Mucosa of rectum (tissue), 2 donors: ENCODE measurements around the gene KNCN.

Experiments used
- H3K27ac ChIP-seq, 2 donors: one replicate each; pipeline ENCODE4 v1.7.0; 2013; ENCODE audit warnings: inconsistent platforms in 2 of 2, low read depth in 2 of 2, low read length in 2 of 2
- H3K27me3 ChIP-seq, 2 donors: one replicate each; pipeline ENCODE4 v1.7.0; 2013; ENCODE audit warnings: low read length in 2 of 2; ENCODE audit not compliant: control insufficient read depth in 2 of 2, insufficient read depth in 2 of 2
- H3K36me3 ChIP-seq, 2 donors: one replicate each; pipeline ENCODE4 v1.7.0; 2013; ENCODE audit warnings: low read length in 2 of 2; ENCODE audit not compliant: control insufficient read depth in 2 of 2, insufficient read depth in 2 of 2
- H3K4me1 ChIP-seq, 2 donors: one replicate each; pipeline ENCODE4 v1.7.0; 2013; ENCODE audit warnings: low read length in 2 of 2, mild to moderate bottlenecking in 1 of 2; ENCODE audit not compliant: control insufficient read depth in 2 of 2, insufficient read depth in 2 of 2
- H3K4me3 ChIP-seq, 2 donors: one replicate each; pipeline ENCODE4 v1.7.0; 2013; ENCODE audit warnings: low read length in 2 of 2
- H3K9ac ChIP-seq, 2 donors: one replicate each; pipeline ENCODE4 v1.7.0; 2013; ENCODE audit warnings: low read length in 2 of 2, low read depth in 1 of 2, mild to moderate bottlenecking in 1 of 2
- H3K9me3 ChIP-seq, 2 donors: one replicate each; pipeline ENCODE4 v1.7.0; 2013; ENCODE audit warnings: low read length in 2 of 2; ENCODE audit not compliant: control insufficient read depth in 2 of 2
- donor health status: healthy.
- donor health status: Normal muscosa, but diverticular disease.

The KNCN gene

DNA sequence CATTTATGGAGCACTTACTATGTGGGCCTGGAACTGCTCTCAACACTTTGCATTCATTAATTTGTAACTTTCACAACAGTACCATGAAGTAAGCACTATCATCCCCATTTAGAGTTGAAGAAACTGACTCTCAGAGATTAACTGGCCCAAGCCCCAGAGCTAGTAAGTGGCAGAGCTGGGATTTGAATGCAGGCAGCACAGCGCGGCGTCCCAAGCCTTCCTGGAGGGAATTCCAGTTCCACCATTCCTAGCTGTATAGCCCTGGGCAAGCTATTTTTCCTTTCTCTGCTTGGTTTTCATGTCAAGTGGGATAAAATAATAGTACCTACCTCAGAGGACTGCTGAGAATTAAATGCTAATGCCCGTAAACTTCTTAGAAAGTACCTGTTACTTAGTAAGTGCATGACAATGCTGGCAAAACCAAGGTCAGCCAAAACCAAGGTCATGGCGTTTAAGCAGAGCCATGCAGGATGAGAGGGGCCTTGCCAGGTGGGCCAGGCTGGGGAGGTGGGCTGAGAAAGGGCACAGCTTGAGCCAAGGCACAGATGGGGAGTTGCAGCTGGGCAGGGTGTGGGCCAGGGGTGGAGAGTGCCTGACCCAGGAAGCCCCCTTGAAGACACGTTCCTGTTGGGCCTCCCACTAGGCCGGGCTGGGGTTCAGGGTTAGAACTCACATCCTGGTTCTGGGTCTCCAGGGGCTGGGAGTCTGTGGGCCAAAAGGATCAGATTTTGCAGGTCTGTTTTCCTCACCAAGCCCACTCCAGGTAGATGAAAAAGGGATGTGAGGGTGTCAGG, 4.6 kb upstream of the KNCN start:
- Histone ChIP-seq H3K36me3 (peaks cover 14 to 22% of the 10 kb centered on the region in 2 donors), H3K27ac (no peak overlapping the region), H3K9ac (no peak overlapping the region), H3K9me3 (no peaks in the 10 kb centered on the region), H3K27me3 (peaks cover 2 to 5% of the 10 kb centered on the region in 2 donors), H3K4me3 (no peak overlapping the region), H3K4me1 (no peaks in the 10 kb centered on the region)

DNA sequence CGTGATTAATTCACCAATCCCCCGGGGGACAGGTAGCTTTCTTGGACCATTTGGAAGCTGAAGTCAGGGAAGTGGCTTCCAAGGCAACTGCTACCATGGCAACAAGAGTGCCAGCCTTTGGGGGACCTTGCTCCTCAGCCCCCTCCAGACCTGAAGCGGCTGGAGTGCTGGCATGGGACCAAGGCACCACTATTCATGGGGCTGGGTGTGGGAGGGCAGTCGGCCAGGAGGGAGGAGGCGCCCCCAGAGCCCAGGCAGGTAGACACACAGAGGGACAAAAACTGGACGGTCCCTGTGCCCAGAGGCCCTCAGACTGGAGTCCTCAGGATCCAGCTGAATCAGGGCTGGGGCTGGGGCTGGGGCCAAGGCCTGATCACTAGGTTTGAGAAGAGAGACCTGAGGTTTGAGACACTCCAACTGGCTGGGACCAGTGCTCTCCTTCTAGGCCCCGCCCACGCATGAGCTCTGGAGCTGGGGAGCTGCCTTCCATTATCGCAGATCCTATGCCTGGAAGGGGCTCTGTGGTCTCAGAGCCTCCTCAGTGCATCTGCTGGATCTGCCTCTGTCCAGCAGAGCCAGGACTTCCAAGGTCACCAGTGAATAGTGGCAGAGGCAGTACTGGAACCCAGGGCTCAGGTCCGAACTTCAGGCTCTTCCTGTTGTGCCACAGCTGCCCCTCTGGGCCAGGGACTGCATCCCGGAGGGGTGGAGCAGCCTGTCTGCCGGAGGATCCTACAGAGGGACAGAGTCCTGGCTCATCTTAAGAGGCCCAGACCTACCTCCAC, 3.3 kb upstream of the KNCN start:
- no peak overlapping the region for H3K4me3 ChIP-seq
- H3K4me1 ChIP-seq, result no peaks in the 10 kb centered on the region
- peaks cover 2 to 10% of the 10 kb centered on the region in 2 donors for H3K27me3 ChIP-seq
- H3K27ac ChIP-seq, result no peak overlapping the region
- peaks cover 7 to 14% of the 10 kb centered on the region in 2 donors for H3K36me3 ChIP-seq
- H3K9me3 ChIP-seq, result no peaks in the 10 kb centered on the region
- H3K9ac ChIP-seq, result no peak overlapping the region

DNA sequence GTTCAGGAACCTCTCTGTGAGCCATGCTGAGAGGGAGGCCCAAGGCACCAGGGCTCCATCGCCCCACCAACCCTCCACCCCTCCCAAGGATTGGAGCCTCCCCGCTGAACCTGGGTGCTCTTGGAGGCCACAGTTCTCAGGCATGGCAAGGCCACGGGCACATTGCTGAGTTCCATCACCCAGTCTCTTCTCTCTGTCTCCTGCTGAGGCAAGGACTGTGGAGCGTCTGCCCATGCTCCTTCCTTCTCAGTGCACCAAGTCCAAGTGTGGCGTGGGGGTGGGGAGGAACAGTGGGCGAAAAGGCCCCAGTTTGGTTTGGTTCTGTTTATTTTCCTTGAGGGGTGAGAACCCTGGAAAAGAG, 2.8 kb upstream of the KNCN start:
- Histone ChIP-seq H3K4me1 (no peaks in the 10 kb centered on the region), H3K9ac (no peak overlapping the region), H3K27ac (no peak overlapping the region), H3K9me3 (no peaks in the 10 kb centered on the region), H3K36me3 (peaks cover 7 to 9% of the 10 kb centered on the region in 2 donors), H3K27me3 (peaks cover 2 to 10% of the 10 kb centered on the region in 2 donors), H3K4me3 (no peak overlapping the region)

DNA sequence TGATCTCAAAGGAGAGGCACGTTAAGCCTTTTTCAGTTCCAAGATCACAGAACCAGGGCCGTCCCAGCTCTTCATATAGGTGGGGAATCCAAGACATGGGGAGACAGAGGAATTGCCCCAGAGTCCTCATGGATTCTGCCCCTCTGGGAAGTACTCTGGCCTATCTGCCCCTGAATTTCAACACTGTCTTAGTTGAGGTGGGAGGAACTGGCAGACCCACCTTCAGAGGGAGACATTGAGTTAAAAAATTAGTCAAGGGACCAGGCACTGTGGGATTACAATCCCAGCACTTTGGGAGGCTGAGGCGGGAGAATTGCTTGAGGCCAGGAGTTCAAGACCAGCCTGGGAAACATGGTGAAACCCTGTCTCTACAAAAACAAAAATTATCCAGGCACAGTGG, 2.1 kb upstream of the KNCN start:
- H3K4me3 ChIP-seq, result no peak overlapping the region
- no peak overlapping the region for H3K27ac ChIP-seq
- H3K9ac ChIP-seq, result no peak overlapping the region
- no peaks in the 10 kb centered on the region for H3K9me3 ChIP-seq
- H3K36me3 ChIP-seq, result peaks cover 4 to 6% of the 10 kb centered on the region in 2 donors
- peaks cover 2 to 10% of the 10 kb centered on the region in 2 donors for H3K27me3 ChIP-seq
- H3K4me1 ChIP-seq, result no peaks in the 10 kb centered on the region

DNA sequence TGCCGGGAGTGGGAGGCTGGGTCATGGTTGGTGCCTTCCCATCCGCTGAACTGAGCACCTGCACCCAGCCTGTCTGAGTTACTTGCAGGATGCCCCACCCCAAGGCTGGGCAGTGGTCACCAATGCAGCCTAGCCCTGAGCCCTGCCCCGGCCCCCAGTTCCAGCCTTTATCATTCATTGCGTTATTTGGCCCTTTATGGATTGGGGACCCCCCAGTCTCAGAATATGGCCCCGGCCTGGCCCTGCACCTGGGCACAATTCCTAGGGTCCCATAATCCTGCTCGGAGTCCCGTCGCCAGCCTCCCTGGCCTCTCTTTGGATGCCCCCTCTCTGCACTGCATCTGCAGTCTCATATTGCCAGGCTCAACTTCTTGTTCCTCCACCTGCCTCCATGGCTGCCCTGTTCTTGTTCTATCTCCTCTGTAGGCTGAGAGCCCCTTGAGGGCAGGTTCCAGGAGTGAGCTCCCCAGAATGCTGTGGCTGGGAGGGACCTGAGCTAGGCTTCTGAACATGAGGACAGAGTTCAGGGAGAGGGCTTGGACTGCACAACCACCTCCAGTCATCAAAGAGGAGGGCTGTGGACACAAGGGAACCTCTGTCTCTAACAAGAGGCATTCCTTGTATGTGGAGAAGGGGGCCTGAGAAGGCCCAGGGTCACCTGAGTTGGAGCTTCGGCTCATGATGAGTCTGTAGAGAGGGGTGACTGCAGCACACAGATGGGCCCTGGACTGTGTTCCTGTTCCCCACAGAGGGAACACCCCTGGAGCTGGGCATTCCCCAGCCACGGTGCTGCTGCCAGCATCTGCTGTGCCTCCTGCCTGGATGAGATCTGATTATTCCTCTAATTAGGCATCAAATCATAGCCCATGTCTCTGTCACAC, 1.1 kb upstream of the KNCN start:
- Histone ChIP-seq H3K9ac (no peak overlapping the region), H3K4me3 (no peak overlapping the region), H3K36me3 (no peaks in the 10 kb centered on the region), H3K4me1 (no peaks in the 10 kb centered on the region), H3K9me3 (no peaks in the 10 kb centered on the region), H3K27me3 (peaks cover 2 to 10% of the 10 kb centered on the region in 2 donors), H3K27ac (no peak overlapping the region)

DNA sequence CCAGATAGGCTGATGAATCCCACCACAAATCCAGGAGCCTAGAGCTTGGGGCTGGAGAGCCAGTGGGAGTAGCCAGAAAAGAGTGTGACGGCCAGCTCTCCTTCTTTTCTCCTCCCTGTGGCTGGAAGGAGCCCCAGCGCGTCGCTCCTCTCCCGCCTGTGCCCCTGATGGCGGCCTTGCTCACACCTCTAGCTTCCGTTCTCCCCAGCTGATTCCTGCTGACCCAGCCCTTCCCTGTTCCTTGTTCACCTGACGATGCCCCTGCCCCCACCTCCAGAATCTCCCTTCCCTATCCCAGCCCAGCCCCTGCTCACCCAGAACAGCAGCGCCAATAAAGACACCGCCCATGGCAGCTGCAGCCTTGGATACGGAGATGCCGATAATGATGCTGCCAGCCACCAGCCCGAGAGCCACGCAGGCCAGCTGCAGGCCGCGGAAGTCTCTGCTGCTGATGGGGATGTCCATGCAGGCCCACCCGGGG, 656 bp downstream of the KNCN start:
- Histone ChIP-seq H3K27ac (no peak overlapping the region), H3K27me3 (peaks cover 7 to 10% of the 10 kb centered on the region in 2 donors), H3K4me3 (no peak overlapping the region), H3K9ac (no peak overlapping the region), H3K36me3 (no peaks in the 10 kb centered on the region), H3K4me1 (no peaks in the 10 kb centered on the region), H3K9me3 (no peaks in the 10 kb centered on the region)

DNA sequence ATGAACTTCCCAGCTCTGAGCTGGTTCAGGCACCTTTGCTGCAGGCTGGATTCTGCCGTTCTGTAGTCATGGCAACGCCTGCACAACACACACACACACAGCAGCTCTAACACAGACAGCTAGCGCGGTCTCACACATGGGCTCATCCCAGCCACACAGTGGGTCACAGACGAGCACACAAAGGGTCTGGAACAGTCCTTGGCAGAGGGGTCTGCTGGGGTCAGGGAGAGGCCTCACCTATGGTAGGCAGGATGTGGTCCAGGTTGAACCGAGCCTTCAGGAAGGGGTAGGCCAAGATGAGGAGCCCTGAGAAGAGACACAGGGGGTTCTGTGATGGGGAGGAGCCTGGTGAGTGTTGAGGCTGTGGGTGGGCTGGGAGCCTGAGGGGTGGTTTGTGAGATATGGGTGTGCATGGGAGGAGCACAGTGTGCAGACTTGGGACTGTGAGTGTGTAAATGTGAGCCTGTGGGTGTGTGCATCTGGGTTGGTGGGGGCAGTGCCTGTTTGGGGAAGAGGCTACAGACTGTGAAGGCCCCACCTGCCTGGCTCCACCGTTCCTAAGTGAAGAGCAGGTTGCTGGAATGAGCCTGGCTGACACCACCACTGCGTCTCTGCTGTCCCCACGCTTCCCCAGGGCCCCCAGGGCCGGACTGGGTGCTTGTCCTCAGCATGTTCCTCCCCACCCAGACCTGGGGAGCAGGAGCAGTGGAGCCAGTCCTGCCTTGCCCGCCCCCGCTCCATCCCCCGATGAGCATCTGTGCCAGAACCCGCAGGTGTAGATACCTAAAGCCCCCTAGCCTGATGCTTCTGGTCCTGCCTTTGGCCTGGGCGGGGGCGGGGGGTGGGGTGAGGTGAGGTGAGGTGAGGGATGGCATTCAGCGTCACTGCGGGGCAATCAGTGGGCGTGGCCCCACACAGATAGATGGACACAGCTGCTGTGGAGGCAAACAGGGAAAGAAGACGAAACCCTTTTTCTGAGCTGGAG, 1.5 kb downstream of the KNCN start:
- Histone ChIP-seq H3K4me1 (no peaks in the 10 kb centered on the region), H3K4me3 (no peak overlapping the region), H3K27me3 (peaks cover 13 to 14% of the 10 kb centered on the region in 2 donors), H3K27ac (no peak overlapping the region), H3K9me3 (no peaks in the 10 kb centered on the region), H3K36me3 (no peaks in the 10 kb centered on the region), H3K9ac (no peak overlapping the region)

DNA sequence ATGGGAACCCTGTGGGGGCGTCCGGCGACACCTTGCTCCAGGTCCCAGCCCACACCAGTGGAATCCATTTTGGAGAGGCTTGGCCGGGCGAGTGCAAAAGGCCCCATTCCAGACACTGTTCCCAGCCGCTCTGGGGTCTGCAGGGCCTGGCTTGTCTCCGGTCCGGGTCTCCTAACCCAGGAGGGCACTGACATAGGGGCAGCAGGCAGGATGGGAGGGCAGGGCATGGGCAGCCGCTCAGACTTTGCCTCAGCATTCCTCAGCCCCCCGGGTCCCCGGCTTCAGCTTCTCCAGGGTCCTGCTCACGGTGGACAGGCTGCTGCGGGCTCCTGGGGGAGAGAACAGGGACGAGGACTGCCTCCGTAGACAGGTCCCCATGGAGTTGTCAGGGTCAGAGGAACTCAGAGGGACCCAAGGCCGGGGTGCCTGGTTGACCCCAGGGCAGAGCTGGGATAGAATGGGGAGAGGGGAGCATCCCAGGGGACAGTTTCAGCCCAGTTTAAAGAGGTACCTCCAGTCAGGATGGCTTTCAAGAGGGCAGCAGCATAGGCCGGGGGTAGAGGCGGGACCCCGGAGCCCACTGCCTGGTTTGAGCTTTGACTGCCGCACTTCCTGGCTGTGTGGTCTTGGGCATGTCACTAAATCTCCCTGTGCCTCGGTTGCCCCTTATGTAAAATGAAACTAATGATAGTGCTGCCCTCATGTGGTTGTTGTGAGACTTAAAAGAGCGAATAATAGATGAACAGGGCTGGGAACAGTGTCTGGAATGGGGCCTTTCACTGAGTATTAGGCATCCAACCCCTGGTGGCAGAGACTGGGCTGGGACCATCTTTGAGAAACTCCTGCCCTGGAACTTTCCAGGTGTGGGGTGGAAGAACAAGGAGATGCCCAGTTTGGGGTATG, 3.7 kb downstream of the KNCN start:
- H3K4me1 ChIP-seq, result no peaks in the 10 kb centered on the region
- H3K9ac ChIP-seq, result no peak overlapping the region
- no peak overlapping the region for H3K4me3 ChIP-seq
- no peak overlapping the region for H3K27ac ChIP-seq
- no peaks in the 10 kb centered on the region for H3K9me3 ChIP-seq
- H3K27me3 ChIP-seq, result peaks cover 22 to 26% of the 10 kb centered on the region in 2 donors
- no peaks in the 10 kb centered on the region for H3K36me3 ChIP-seq
